ENCODE results near the gene NRTN.

Gene NRTN

DNA sequence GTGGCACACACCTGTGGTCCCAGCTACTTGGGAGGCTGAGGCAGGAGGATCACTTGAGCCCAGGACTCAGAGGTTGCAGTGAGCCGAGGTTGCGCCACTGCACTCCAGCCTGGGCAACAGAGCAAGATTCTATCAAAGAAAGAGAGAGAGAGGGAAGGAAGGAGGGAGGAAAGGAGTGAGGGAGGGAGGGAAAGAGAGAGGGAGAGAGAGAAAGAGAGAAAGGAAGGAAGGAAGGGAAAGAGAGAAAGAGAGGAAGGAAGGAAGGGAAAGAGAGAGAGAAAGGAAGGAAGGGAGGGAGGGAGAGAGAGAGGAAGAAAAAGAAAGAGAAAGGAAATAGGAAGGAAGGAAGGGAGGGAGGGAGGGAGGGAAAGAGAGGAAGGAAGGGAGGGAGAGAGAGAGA lies 12.4 kb downstream of the NRTN start:
- DNase-seq = no peak

DNA sequence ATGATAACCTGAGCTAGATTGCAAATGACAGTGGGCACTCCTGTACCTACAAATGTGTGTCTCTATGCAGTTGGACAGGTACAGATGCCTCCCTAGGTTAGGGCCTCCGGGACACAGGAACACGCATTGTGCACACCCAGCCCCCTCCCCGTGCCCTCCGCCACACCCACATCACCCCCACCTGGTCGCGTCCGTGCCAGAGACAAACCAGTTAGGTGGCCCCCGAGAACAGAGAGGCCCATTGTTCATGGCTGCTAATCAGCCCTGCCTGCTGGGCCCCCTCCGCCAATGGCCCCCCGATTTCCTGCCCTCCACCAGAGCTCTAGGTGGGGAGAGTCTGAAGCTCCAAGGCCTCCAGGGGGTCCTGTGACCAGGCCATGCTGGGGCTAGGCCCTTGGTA lies 13.7 kb downstream of the NRTN start:
- no peak for DNase-seq

DNA sequence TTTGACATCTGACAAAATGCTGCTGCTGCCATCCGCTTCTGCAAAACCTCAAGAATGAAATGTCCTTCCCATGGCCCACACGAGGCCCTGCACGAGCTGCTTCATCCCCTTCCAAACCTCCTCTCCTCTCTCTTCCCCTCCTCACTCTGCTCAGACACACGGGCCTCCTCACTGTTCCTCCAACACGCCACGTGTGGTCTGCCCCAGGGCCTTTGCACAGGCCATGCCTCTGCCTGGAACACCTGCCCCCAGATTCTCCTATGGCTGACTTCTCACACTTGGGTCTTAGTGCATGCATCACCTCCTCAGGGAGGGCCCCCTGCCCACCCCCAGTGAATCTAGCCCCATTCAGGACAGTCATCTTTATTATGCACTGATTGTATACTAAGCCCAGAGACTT lies 15.9 kb downstream of the NRTN start:
- no peak for DNase-seq

DNA sequence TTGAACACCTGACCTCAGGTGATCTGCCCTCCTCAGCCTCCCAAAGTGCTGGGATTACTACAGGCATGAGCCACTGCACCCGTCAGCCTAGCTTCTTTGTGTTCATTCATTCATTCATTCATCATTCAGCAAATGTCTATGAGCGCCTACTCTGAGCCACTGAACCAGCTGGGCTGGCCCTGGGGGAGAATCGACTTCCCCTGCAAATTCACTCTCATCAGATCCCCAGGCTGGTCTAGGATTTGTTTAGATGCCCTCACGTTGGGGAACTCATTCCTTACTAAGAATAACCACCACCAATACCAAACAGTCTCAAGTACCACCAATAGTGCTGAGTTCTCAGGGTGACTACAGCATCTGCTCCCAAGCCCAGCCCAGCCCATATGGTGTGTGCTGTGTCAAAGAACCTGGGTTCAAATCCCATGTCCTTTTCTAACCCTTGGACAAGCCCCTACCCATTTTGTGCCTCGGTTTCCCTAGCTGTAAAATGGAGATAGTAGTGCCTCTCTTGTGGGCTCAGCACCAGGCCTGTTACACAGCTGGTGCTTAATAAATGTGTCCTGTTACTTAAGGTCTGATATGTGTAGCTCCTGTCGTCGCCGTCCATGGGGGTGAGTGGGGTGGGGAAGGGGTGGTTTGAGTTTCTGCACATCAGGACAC lies 16.8 kb downstream of the NRTN start:
- no peak for DNase-seq

DNA sequence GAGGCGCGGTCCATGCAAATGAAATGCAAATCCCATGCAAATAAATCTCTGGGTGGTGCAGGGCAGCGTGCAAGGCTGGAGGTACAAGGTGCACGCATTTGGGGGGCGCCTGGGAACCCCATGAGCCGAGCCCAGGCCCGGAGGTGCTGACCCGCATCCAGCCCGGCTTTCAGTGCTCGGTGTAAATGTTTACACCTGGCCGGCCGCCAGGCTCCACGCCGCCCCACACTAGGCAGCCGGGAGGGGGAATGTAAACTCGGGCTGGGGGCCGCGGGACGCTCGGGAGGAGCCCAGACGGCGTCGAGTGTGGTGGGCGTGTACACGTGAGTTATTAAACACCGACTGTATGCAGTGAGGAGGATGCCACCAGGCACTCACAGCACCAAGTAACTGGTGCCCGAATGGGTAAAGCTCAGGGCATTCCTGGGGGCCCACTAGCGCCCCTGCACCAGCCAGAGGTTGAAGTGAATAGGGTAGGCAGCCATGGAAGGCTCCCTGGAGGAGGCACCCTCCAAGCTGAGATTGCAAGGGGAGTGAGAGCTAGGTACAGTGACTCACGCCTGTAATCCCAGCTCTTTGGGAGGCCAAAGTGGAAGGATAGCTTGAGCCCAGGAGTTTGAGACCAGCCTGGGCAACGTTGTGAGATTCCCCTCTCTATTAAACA lies 17.4 kb downstream of the NRTN start:
- no peak for DNase-seq

DNA sequence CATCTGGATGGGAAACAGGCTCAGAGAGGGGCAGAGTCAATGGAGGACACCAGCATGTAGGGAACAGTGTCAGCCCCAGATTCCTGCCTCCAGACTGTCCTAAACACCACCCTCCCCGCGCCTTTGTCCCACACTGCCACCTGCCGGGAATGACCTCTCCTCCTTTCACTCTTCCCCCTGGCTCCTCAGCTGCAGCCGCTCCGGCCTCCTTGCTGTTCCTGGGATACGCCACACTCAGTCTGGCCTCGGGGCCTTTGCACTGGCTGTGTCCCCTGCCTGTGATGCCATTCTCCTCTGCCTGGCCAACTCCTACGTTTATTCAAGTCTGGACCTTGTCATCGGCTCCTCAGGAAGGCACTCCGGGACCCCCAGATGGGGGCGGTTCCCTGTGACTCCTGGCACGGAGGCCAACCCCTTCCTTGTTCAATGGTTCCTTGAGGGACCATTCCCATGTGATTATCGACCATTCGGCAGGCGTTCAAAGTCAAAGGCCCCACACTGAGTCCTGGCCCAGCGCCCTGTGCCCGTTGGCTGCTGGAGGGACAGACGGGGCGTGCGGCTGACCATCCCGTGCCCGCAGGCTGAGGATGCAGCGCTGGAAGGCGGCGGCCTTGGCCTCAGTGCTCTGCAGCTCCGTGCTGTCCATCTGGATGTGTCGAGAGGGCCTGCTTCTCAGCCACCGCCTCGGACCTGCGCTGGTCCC lies 18.9 kb downstream of the NRTN start:
- DNase-seq = no peak

DNA sequence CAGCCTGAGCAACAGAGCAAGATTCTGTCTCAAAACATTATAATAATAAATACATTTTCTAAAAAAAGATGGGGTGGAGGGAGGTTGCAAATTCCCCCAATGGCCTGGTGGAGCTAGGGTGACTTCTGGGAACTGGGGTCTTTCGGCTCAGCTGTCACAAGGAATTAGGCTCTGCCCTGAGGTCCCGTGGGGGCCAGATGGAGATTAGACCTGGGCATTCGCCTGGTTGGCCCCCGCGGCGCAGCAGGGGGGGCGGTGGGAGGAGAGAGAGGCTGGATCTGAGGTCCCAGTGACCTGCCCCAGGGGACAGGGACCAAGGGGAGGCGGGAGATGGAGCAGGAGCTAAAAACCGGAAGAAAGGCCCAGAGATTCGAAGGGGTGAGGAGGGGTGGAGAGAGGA lies 19.9 kb downstream of the NRTN start:
- DNase-seq = no peak

DNA sequence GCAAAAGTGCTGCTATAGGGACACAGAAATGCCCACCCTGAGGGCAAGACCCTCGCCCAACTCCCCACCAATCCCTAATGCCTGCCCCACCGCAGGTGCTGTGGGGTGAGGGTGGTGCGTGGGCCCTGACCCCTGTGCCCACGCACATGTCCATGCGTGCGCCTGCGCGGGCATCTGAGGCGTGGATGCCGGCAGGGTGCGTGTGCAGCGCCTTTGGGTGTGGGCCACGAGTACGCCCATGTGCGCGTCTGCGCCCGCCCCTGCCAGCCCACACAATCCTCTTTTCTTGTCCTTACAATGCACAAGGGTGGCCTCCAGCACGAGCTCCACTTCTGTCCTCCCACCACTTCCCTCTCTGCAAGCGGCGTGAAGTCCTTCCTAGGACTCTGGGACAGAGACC lies 20.3 kb downstream of the NRTN start:
- DNase-seq = no peak

DNA sequence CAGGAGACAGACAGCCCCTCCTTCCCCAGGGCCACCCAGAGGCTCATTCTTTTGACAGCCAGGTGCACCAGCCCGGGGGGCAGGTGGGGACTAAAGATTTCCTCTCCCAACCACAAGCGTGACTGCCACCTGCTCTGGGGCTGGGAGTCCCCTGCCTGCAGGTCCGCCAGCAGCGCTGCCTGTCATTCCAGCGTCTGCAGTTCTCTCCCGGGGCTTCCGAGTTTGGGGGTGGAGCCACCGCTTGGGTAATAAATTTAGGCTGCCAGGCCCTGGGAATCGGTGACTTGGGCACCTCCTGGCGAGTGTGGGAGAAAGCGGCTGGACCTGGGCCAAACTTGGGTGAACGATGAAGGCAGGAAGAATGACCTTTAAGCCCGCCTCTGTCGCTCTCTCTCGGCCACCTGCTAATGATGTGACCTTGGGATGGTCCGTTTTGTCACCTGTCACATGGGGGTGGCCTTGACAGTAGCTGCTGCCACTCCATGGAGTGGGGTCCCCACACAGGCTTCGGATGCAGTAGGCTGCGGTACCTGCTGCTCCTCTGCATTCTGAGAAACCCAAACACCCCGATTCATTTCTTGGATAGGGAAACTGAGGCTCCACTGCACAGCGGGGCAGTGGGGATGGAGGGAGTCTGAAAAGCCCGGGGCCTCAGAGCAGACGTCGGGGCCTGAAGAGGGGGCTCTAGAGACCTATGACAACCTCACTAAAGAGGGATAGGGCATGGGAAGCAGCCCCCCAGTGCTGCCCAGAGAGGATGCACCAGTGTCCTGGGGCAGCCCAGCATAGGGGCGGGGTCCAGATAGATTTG lies 21.9 kb downstream of the NRTN start:
- peak; percentile 99 for DNase-seq

DNA sequence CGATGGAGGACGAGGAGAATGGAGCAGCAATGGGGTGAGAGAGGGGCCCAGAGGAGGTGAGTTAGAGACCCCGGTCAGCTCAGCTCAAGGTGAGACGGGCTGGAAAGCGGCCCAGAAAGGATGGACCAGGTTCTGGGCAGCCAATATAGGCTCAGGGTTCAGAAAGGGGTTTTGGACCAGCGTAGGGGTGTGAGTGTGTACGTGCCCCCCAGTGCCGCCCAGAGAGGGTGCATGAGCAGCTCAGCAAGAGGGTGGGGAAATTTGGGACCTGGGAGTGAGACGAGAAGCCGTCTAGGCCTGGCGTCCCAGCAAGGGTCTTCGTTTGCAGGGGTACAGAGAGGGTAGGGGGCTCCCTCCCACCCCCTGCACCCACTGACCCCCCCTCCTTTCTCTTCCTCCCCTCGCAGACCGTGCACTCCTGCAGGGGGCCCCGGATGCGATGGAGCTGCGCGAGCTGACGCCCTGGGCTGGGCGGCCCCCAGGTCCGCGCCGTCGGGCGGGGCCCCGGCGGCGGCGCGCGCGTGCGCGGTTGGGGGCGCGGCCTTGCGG lies 22.5 kb downstream of the NRTN start:
- no peak for DNase-seq

DNA sequence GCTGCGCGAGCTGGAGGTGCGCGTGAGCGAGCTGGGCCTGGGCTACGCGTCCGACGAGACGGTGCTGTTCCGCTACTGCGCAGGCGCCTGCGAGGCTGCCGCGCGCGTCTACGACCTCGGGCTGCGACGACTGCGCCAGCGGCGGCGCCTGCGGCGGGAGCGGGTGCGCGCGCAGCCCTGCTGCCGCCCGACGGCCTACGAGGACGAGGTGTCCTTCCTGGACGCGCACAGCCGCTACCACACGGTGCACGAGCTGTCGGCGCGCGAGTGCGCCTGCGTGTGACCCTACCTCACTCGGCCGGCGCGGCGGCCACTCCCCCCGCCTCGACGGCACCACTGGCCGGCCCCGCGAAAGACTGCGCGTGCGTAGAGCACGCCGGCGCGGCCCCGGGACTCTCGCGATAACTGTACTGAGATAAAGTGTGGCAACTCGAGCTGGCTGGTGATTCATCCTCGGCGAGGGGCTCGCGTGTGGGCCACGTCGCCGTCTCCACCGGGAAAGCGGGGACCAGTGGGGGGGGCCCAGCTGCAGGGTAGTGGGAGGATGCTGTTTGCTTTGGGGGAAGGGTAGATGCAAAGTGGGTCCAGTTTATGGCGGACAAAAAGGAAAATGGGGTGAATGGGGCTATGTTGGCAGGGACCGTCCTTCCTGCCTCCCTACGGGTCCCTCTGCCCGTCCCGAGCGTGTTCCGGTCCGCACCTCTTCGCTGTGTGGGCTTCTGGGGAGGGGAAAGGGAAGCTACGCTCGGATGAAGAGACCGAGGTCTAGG lies 23.2 kb downstream of the NRTN start:
- DNase-seq = peak; percentile 98

DNA sequence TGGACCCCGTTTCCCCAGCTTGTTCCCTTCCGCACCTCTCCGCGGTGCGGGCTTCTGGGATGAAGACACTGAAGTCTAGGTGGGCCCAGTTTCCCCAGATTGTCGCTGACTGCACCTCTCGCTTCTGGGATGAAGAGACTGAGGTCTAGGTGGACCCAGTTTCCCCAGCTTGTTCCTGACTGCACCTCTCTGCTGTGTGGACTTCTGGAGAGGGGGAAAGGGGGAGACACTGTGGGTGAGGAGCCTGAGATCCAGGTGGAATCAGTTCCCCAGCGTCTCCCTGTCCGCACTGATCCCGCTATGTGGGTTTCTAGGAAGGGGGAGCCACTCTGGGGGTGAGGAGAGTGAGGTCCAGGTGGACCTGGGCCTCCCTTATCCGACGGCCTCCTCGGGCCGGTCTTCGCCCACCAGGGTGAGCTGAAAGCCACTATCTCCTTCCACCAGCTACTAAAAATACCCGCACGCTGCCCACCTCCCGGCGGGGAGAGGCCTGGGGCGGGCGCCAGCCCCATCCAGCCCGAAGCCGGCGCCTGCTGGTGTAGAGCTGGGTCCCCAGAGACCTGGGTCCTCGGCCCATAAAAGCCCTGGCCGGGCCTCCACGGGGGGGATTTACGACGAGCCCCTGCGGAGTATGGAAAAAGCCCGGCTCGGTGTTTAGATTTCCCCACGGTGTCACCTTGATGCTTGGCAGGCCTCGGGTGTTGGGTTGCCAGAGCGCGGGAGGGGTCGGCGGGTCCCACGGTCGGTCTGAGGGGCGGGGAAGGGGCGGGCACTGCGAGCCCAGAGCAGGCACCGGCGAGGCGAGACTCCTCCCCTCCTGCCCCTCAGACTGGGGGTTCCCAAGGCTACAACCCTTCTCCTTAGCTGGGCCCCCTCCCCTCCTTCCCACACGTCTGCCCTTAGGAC lies 24.0 kb downstream of the NRTN start:
- peak; percentile 67 for DNase-seq

DNA sequence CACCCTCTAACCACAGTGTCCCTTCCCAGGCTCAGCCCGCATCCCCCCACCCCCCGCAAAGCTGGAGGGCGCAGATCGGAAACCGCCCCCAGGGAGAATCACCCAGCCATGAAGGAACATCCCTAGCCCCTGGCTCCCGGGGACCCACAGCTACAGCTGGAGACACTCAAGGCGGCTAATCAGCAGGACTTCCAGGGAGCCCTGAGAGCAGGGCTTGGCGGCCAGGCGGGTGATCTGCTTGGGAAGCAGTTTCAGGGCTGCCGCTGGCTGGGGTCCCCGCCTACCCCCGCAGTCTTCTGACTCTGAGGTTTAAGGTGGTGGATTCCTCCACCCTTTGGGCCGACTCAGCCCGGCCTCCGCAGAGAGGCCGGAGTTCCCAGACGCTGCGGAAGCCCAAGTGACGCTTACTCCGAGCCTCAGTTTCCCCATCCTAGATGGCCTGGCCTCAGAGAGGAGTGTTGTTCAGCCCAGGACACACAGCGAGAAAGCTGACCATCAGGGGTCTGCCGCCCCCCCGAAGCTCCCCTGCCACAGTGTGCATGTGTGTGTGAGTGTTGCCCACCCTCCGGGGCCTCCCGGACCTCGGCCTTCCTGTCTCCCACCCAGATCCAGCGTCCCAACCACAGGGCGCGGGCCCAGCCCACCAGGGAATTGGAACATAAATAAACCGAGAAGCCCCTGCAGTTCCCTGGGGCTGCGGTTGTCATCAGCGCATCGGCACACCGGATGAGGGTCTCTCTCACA lies 24.9 kb downstream of the NRTN start:
- no peak for DNase-seq

DNA sequence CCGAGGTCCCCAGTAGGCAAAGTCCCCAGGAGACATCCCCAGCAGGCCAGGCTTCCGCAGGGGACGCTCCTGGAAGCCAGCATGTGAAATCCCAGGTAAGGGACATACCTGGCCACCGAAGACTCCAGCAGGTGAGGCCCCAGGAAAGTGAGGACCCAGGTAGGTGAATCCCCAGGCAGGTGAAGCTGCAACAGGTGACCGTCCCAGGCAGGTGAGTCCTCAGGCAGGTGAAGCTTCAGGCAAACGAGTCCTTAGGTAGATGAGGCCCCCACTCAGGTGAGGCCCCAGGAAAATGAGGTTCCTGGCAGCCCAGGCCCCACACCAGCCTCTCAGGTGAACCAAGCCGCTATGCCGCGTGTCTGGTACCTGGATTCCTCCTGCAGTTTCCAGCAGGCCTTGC lies 26.3 kb downstream of the NRTN start:
- DNase-seq = no peak

DNA sequence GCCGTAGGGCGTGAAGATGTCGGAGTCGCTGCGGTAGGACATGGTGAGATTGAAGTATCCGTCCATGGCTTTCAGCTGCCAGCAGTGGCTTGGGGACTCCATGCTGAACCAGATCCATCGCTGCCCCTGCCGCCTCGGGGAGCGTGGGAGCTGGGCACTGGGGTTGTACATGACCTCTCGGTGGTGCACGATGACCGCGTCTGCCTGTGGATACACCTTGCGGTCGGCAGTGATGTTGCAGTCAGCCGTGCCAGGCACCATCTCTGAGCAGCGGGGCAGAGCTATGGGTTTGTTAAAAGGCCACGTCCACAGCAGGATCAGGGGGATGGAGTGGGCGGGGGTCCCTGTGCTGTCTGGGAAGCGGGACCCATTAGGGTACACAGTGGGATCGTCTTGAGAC lies 27.2 kb downstream of the NRTN start:
- no peak for DNase-seq

DNA sequence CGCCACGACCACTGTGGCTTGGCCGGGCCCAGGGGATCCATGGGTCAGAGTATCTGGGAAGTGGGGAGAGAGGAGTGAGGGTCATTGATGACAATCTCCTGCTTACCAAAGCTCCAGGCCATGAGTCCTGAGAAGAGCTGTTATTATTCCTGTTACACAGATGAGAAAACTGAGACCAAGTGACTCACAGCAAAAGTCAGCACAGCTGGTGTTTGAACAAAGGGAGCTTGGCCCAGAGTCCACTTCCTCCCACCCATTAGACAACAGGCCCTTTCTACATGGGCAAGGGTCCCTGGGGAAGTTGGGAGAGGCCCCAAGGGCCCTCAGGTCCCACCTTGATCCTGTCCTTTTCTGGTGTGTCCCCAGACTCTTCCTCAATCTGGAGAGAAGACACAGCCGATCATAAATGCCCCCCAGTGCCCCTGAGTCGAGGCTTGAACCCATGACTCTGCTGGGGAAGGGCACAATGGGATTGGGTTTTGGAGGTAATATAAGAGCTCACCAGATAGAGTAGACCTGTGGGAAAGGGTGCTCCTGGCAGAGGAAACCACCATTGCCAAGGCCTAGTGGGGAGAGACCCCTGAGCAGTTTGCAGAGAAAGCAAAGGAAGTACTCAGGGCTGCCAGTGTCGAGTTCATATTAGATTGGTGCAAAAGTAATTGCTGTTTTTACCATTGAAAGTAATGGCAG lies 27.8 kb downstream of the NRTN start:
- DNase-seq = no peak

DNA sequence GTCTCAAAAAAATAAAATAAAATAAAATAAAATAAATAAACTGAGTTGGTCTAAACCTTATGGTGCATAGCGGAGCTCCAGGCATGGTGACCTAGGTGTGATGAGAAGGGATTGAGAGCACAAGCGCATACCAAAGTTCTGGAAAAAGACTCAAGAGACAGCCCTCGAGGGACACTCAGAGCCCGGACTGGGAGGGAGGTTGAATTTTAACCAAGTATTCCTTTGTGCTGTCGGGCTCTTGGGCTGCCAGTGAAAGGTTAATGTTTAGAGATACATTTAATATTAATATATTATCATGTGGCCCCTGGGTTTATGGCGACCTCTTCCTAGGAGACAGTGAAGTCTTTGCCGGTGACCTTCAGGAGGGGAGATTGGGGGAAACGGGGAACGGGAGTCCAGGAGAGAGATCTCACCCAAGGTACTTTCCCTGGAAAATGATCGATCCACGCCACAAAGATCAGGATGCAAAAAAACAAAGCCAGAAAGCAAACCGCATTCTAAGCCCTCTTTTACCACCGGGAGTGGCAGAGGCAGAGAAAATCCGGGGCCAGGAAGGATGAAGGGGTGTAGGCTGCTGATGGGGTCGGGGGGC lies 33.0 kb downstream of the NRTN start:
- DNase-seq = no peak

DNA sequence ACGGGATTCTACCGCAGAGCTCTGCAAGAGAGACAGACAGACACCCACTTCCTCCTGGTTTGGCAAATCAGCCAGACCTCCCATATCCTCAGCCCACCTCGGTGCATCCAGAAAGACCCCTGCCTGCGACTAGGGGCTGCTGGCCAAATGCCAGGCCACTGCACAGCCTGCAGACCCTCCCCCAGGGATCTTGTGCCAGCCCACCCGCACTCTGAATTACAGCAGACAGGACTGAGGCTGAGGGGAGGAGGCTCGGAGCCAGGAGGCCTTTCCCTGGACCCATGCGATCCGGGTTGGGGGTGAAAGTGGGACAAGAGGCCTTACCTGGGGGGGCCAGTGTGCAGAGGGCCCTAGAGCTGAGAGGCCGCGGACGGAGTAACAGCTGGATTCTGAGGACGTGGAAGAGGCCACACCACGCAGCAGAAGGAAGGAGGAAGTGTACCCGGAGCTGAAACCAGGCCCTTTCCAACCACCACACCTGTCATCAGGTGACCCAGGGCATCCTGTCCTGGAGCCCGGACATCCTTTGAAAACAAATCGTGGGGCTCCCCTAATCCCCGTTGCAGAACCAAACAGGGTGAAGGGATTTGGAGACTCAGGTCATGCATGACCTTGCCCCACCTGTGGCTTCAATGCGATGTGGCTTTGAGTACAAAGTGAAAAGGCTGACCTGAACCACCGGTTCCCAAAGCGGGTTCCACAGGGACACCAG lies 33.6 kb downstream of the NRTN start:
- no peak for DNase-seq

Data from NCI-H510A (cell line).